Testis (tissue), 3 donors: ENCODE data around the gene KLHDC9. TPM values are rescaled to one million over a fixed set of nuclear protein-coding genes. Genes with fewer than 3 reads are reported as not detected.
A peak's percentile ranks its signal among the peaks of the same experiment; 100 is the strongest.
"Not testable (repeated sequence)": the region's sequence is repeated elsewhere in the genome, so short reads cannot be mapped to it uniquely, and the experiment has no call there.

ENCODE experiments used
- DNase-seq: peaks from one replicate; pipeline ENCODE4 v3.0.0-alpha.2; 2019
- H3K27ac ChIP-seq, 2 donors: fragments of 200-600 bp; sonication (generic); one replicate each; pipeline ENCODE4 v1.5.1; 2019
- H3K27me3 ChIP-seq: fragments of 200-600 bp; sonication (generic); one replicate; pipeline ENCODE4 v1.5.1; 2019
- H3K36me3 ChIP-seq: fragments of 200-600 bp; sonication (generic); one replicate; pipeline ENCODE4 v1.5.1; 2017; ENCODE audit warnings: low read depth; ENCODE audit errors: missing control alignments
- H3K4me1 ChIP-seq: fragments of 200-600 bp; sonication (generic); one replicate; pipeline ENCODE4 v1.5.1; 2019
- H3K4me3 ChIP-seq, 2 donors: fragments of 200-600 bp; sonication (generic); one replicate each; pipeline ENCODE4 v1.5.1; 2017 to 2019
- H3K9me3 ChIP-seq: fragments of 200-600 bp; sonication (generic); one replicate; pipeline ENCODE4 v1.5.1; 2017
- CTCF ChIP-seq, 3 experiments: fragments of 450-650 bp in 2 of 3; fragments of 200-600 bp in 1 of 3; sonication (generic) in 1 of 3; IDR thresholded peaks; one replicate each; pipeline ENCODE4 v1.5.1; 2016 to 2019; ENCODE audit warnings: antibody characterized with exemption in 3 of 3, mild to moderate bottlenecking in 2 of 3, moderate library complexity in 1 of 3
- POLR2A ChIP-seq: fragments of 450-650 bp; IDR thresholded peaks from one replicate; pipeline ENCODE4 v1.6.1; 2017; ENCODE audit warnings: antibody characterized with exemption, mild to moderate bottlenecking, moderate library complexity
- WGBS, 2 donors: methylation state at CpG; one replicate each; pipeline ENCODE4 v1.1.5; 2018; 5-methylcytosine and 5-hydroxymethylcytosine counted together
- intact Hi-C: fragments of 100-400 bp; cut with DNase I; formaldehyde crosslinking; loops from one replicate; pipeline ENCODE4 v1.15.1; 2023; ENCODE audit warnings: low total_unique reads
- polyA plus RNA-seq: library from polyadenylated mRNA; stranded (reverse); fragments of 350-450 nt; fragmentation: Illumina TruSeq; extraction: RNeasy Lipid Tissue Mini Kit (QIAGEN cat#74804); gene quantifications from one replicate; pipeline ENCODE4 v1.2.3, GENCODE V29; 2014; ENCODE audit warnings: low read depth, low replicate concordance; ENCODE audit not compliant: insufficient read depth
- total RNA-seq, 2 donors: library from RNA; depleted of rRNA; stranded (reverse); fragments of >200 nt; gene quantifications; one replicate each; pipeline ENCODE4 v1.2.3, GENCODE V29; 2016

The KLHDC9 gene
- total and polyA plus RNA-seq, 3 donors from 2014 or later = 55.8 to 144 (median 57.2) TPM

- Histone ChIP-seq H3K4me3 (no peak overlapping the region), H3K9me3 (no peaks in the 10 kb centered on the region), H3K27me3 (no peaks in the 10 kb centered on the region), H3K27ac (no peak overlapping the region), H3K36me3 (no peaks in the 10 kb centered on the region), H3K4me1 (peaks cover 41% of the 10 kb centered on the region)
- no peak for DNase-seq
- TF ChIP-seq CTCF (IDR thresholded peaks at IDR 0.05) (no peak), POLR2A (no peak)
- 92 to 95% methylated on average over 12 of the region's 12 CpGs for WGBS, 2 donors
- intact Hi-C loops = no loop called here
Measured at GRCh38 chr1:161115132-161115711, 17.1 kb downstream of the KLHDC9 start.

- H3K9me3 ChIP-seq, intact Hi-C loops, DNase-seq, H3K27ac ChIP-seq, H3K27me3 ChIP-seq, H3K4me3 ChIP-seq, H3K36me3 ChIP-seq: not testable (repeated sequence)
- WGBS, 2 donors = 81 to 83% methylated on average over 6 of the region's 6 CpGs
- peaks cover 41% of the 10 kb centered on the region for H3K4me1 ChIP-seq
Measured at GRCh38 chr1:161115961-161116360, 17.8 kb downstream of the KLHDC9 start.

GRCh38 chr1:161117759-161118581, 19.8 kb downstream of the KLHDC9 start, which contains the start of the genes NIT1 and PFDN2:
Gene NIT1, plus strand, starts transcription at chr1:161118105. Its CDS starts 72 bp downstream, at chr1:161118177.
Gene PFDN2, minus strand, starts transcription at chr1:161118037. Its CDS starts 11 bp downstream, at chr1:161118026.
- DNase-seq = peak; percentile 92
- peak within 1 kb of the TSS; percentile 93 for H3K4me3 ChIP-seq
- 0% methylated on average over 20 to 58 of the region's 58 CpGs for WGBS, 2 donors
- TF ChIP-seq POLR2A (no peak), CTCF (IDR thresholded peaks at IDR 0.05) (no peak)
- no peaks in the 10 kb centered on the region for H3K36me3 ChIP-seq
- no peaks in the 10 kb centered on the region for H3K9me3 ChIP-seq
- intact Hi-C loops = no loop called here
- H3K27me3 ChIP-seq = no peaks in the 10 kb centered on the region
- H3K4me1 ChIP-seq = peaks cover 28% of the 10 kb centered on the region
- peak within 1 kb of the TSS; percentile 91 to 92 for H3K27ac ChIP-seq

GRCh38 chr1:161119092-161119903, 21.1 kb downstream of the KLHDC9 start:
- Histone ChIP-seq H3K27me3 (no peaks in the 10 kb centered on the region), H3K36me3 (no peaks in the 10 kb centered on the region), H3K4me1 (peaks cover 28% of the 10 kb centered on the region), H3K27ac (peak overlapping the region; percentile 0 to 92), H3K9me3 (no peaks in the 10 kb centered on the region), H3K4me3 (no peak overlapping the region)
- no peak for TF ChIP-seq POLR2A
- peak in 2 of 3 experiments; percentile 29 to 30 for TF ChIP-seq CTCF (IDR thresholded peaks at IDR 0.05)
- 27% methylated on average over 8 to 10 of the region's 10 CpGs for WGBS, 2 donors
- no peak for DNase-seq
- intact Hi-C loops = no loop called here
